Activated T-helper 1 cell treated with anti-CD3 and anti-CD28 coated beads, Interleukin-12 subunit alpha, Interleukin-12 subunit beta, Interleukin-2, Interleukin-4 antibody, amounts not matched to agents 30 ng/mL and 10 ng/mL and 1 ng/mL, durations not matched to agents 14 hours and 24 hours and 36 hours (primary cell): ENCODE measurements around the gene EIF3B. TPM values are rescaled to one million over a fixed set of nuclear protein-coding genes. Genes with fewer than 3 reads are reported as not detected.
"Not testable (repeated sequence)": the region's sequence is repeated elsewhere in the genome, so short reads cannot be mapped to it uniquely, and the experiment has no call there.

Experiments used
- DNase-seq: peaks from one replicate; pipeline ENCODE4 v3.0.0; 2021; ENCODE audit warnings: low spot score
- H3K27ac Mint-ChIP-seq: one replicate; pipeline ENCODE4 v1.8.0; 2021; ENCODE audit warnings: mild to moderate bottlenecking, mixed read lengths
- H3K27me3 Mint-ChIP-seq: one replicate; pipeline ENCODE4 v1.8.0; 2022; ENCODE audit warnings: mild to moderate bottlenecking, moderate library complexity, mixed read lengths; ENCODE audit not compliant: insufficient read depth
- H3K36me3 Mint-ChIP-seq: one replicate; pipeline ENCODE4 v1.8.0; 2021; ENCODE audit warnings: low read depth, mixed read lengths
- H3K4me1 Mint-ChIP-seq: one replicate; pipeline ENCODE4 v1.8.0; 2021; ENCODE audit warnings: low read depth, mixed read lengths
- H3K4me3 Mint-ChIP-seq: one replicate; pipeline ENCODE4 v1.8.0; 2021; ENCODE audit warnings: mild to moderate bottlenecking, moderate library complexity, mixed read lengths
- H3K9me3 Mint-ChIP-seq: one replicate; pipeline ENCODE4 v1.8.0; 2021; ENCODE audit warnings: mixed read lengths
- intact Hi-C: fragments of 100-400 bp; cut with micrococcal nuclease; formaldehyde crosslinking; loops from one replicate; pipeline ENCODE4 v1.15.1; 2024
- total RNA-seq: library from RNA; stranded (reverse); gene quantifications from 2 replicates; pipeline ENCODE4 v1.2.3, GENCODE V29; 2022

The EIF3B gene
- total RNA-seq, 1 donor from 2014 or later: 270 TPM

DNA sequence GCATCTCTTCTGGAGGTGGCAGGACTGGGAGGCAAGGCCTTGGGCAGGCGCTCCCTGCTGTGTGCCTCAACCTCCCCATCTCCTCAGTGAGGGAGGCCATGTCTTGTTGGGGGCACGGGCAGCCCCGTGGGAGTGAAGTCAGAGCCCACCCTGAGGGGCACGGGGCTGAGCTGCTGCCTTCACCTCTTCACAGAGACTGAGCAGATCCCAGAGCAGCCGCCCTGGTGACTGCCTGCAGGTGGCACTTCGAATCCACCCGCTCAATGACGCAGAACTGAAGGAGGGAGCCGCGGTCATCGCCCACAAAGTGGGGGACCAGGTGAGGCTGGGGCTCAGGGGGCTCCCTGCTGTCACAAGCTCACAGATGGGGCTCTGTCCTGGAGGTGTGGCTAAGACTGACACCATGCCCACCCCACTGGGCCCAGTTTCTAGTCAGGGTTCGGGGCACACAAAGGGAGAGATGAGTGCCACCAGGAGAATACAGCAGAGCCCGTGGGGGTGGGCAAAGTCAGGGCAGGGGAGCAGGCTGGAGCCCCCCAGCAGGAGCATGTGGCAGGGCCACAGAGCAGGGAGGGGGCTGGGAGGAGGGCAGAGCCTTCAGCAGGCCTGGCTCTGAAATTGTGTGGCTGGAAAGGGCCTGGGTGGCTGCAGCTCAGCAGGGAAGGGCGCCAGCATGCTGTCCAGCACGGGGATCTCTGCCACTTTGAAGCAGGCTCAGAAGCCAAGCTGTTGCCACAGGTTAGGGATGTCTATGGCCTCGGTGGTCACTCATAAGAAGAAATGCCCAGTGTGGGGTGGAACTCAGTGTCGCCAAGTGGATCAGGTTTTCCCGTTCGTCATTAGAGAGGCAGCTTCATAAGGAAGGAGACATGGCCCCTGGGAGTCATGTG lies 30.0 kb downstream of the EIF3B start:
- no peaks in the 10 kb centered on the region for H3K9me3 Mint-ChIP-seq

DNA sequence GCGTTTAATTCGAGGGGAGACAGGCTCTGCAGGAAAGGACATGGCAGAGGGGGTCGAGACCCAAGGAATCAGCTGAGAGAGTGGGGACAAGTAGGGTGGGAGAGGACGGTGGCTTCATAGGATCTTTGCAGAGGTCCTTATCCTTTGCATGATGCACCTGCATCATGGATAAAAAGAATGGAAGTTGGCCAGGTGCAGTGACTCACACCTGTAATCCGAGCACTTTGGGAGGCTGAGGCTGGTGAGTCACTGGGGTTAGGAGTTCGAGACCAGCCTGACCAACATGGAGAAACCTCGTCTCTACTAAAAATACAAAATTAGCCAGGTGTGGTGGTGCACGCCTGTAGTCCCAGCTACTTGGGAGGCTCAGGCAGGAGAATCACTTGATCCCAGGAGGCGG lies 31.5 kb downstream of the EIF3B start:
- H3K27me3 Mint-ChIP-seq, H3K4me1 Mint-ChIP-seq, intact Hi-C loops, H3K36me3 Mint-ChIP-seq, DNase-seq, H3K27ac Mint-ChIP-seq, H3K9me3 Mint-ChIP-seq, H3K4me3 Mint-ChIP-seq: not testable (repeated sequence)

More for the DNA sequence above, 30.0 kb downstream of the EIF3B start:
- Mint-ChIP-seq H3K4me1 (no peaks in the 10 kb centered on the region), H3K36me3 (peaks cover 15% of the 10 kb centered on the region), H3K27ac (no peak overlapping the region), H3K4me3 (no peak overlapping the region), H3K27me3 (no peaks in the 10 kb centered on the region)
- no peak for DNase-seq
- intact Hi-C loops: no loop called here

DNA sequence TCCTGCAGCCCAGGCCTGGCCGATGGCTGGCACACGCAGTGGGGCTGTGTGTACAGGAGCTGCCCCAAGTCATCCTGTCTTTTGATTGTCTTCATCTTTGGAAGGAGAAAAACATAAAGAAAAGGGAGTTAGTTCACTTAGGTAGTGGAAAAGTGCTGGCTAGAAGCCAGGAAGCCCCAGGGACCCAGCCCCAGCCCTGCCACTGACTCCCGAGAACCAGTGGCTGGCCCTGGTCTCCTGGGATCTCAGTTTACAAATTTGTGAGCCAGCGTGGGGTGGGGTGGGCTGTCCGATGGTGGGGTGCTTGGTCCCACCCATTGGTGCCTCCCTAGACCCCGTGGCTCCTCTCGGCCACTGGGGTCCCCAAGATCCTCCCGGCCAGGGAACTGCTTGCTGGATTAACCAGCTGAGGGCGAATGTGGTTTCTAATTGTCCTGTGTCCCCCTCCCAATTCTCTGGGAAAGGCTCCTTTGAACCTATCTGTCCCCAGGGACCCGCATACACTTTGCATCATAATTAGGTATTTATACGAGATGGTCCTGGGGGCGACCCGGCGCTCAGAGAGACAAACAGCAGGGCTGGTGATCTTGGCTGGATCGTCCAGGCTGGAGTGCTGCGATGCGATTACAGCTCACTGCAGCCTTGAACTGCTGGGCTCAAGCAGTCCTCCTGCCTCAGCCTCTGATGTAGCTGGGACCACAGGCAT lies 32.5 kb downstream of the EIF3B start:
- Mint-ChIP-seq H3K27me3 (no peaks in the 10 kb centered on the region), H3K27ac (no peak overlapping the region), H3K4me1 (no peaks in the 10 kb centered on the region), H3K36me3 (peaks cover 2% of the 10 kb centered on the region), H3K4me3 (no peak overlapping the region), H3K9me3 (no peaks in the 10 kb centered on the region)
- no peak for DNase-seq
- intact Hi-C loops: no loop called here

DNA sequence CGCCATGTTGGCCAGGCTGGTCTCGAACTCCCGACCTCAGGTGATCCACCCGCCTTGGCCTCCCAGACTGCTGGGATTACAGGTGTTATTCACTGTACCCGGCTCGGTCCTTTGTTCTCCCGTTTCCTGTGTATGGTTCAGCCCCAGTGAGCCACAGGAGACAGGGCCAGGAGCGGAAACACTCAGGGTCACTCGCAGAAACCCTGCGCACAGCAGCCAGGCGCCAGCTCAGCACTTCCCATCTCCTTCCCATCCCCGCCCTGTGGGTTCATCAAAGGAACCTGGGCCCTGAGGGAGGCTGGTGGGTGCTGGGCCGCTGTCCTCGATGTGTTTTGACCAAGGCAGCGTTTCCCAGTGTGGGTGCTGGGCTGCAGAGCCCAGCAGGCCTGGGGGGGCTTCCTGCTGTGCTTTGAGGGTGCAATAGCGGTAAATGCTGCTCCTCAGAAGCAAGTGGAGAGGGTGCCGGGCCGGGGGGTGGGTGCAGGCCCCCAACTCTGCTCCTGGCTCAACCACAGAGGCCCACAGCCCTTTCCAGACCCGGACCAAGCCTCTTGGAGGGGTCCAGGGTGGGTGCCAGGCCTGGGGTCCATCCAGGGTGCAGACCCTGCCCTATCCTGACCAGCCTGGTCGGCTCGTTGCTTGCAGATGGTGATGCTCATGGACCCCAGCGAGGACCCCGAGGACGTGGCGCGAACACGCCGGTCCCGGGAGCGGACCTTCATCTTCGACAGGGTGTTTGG lies 33.4 kb downstream of the EIF3B start:
- Mint-ChIP-seq H3K9me3 (no peaks in the 10 kb centered on the region), H3K4me1 (no peaks in the 10 kb centered on the region), H3K4me3 (no peak overlapping the region), H3K27me3 (no peaks in the 10 kb centered on the region), H3K36me3 (peaks cover 2% of the 10 kb centered on the region), H3K27ac (no peak overlapping the region)
- DNase-seq: no peak
- intact Hi-C loops: no loop called here

DNA sequence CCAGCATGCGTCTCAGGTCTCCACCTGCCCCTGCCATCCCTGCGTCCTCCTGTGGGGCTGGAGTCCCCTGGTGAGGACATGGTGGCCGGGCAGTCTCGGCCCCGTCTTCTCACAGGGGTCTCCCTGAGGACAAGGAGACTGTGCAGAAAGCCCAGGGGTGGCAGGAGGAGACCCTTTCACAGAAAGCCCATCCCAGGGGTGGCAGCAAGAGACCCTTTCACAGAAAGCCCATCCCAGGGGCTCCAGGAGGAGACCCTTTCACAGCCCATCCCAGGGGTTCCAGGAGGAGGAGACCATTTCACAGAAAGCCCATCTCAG lies 34.0 kb downstream of the EIF3B start:
- DNase-seq: no peak
- H3K36me3 Mint-ChIP-seq: peaks cover 2% of the 10 kb centered on the region
- H3K4me1 Mint-ChIP-seq: no peaks in the 10 kb centered on the region
- no peaks in the 10 kb centered on the region for H3K27me3 Mint-ChIP-seq
- intact Hi-C loops: no loop called here
- H3K4me3 Mint-ChIP-seq: no peak overlapping the region
- no peaks in the 10 kb centered on the region for H3K9me3 Mint-ChIP-seq
- no peak overlapping the region for H3K27ac Mint-ChIP-seq

DNA sequence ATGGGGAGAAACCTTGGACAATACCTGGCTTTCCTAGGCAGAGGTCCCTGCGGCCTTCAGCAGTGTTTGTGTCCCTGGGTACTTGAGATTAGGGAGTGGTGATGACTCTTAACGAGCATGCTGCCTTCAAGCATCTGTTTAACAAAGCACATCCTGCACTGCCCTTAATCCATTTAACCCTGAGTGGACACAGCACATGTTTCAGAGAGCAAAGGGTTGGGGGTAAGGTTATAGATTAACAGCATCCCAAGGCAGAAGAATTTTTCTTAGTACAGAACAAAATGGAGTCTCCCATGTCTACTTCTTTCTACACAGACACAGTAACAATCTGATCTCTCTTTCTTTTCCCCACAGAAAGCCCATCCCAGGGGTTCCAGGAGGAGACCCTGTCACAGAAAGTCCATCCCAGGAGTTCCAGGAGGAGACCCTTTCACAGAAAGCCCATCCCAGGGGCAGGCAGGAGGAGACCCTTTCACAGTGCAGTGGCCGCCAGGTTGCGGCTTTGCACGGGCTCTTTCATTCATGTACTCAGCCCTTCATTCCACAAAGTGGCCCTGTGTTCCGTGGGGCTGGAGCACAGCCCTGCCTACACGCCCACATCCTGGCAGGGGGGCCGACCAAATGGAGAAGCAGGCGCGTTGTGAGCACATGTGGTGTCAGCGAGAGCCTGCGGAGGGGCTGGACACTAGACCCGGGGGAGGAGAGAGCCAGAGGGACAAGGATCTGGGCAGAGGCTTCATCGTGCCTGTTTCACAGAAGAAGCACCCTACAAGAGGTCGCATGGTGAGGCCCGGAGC lies 35.6 kb downstream of the EIF3B start:
- DNase-seq, intact Hi-C loops, H3K9me3 Mint-ChIP-seq, H3K4me3 Mint-ChIP-seq, H3K27ac Mint-ChIP-seq, H3K4me1 Mint-ChIP-seq, H3K27me3 Mint-ChIP-seq, H3K36me3 Mint-ChIP-seq: not testable (repeated sequence)

DNA sequence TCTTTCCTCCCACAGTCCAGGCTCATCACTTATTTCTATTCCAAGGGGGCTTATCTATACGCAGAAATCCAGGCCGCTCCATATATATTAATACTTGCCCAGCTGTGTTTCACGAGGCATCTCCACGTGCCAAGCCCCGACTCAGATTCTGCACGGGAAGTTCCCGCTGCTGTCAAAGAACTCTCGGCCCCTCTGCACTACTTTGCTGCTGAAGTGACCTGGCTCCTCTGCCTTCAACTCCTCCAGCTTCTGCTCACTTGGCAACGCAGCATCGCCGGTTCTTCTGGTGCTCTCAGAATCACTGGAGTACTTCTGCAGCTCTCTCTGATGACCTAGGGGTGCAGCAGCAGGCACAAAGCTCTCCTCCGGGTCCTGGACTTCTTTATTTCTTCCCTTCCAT lies 39.1 kb downstream of the EIF3B start:
- H3K27me3 Mint-ChIP-seq: no peaks in the 10 kb centered on the region
- no peak overlapping the region for H3K27ac Mint-ChIP-seq
- H3K4me3 Mint-ChIP-seq: no peak overlapping the region
- no peak for DNase-seq
- H3K4me1 Mint-ChIP-seq: peaks cover 6% of the 10 kb centered on the region
- intact Hi-C loops: no loop called here
- H3K9me3 Mint-ChIP-seq: no peaks in the 10 kb centered on the region
- H3K36me3 Mint-ChIP-seq: no peaks in the 10 kb centered on the region

DNA sequence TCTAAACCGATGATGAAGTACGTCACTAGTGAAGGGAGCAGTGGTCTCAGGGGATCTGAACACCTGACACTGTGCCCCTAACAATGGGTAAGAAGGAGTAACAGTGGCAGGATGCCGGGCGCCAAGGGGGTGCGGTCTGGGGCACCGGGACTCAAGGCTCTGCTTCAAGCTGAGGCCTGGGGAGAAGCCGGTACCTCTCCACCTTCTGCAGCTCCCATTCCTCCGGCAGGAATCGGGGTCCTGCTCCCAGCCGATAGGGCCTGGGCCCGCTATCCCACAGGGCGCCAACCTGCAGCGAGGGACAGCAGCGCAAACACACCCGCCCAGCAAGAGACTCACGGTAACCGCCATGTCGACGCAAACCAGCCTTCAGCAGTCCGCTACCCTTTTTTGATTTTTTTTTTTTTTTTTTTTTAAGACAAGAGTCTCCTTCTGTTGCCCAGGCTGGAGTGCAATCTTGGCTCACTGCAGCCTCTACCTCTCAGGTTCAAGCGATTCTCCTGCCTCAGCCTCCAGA lies 40.0 kb downstream of the EIF3B start:
- intact Hi-C loops: no loop called here
- Mint-ChIP-seq H3K36me3 (no peaks in the 10 kb centered on the region), H3K4me1 (peaks cover 9% of the 10 kb centered on the region), H3K4me3 (no peak overlapping the region), H3K27ac (no peak overlapping the region), H3K27me3 (no peaks in the 10 kb centered on the region), H3K9me3 (no peaks in the 10 kb centered on the region)
- no peak for DNase-seq

DNA sequence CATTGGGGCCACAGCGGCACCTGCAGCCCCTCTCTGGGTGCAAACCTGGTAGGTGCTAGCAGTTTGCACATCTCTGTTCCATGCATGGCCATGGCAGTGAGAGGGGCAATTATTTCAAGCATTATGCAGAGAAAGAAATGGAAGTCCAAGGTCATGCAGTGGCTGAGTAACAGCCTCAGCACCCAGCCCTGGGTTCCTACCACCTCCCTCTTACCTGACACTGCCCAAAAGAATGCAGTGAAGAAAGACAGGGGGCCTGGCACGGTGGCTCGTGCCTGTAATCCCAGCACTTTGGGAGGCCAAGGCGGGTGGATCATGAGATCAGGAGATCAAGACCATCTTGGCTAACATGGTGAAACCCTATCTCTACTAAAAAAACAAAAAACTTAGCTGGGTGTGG lies 43.9 kb downstream of the EIF3B start:
- Mint-ChIP-seq H3K4me3 (no peak overlapping the region), H3K27ac (no peak overlapping the region), H3K36me3 (no peaks in the 10 kb centered on the region), H3K4me1 (peaks cover 22% of the 10 kb centered on the region), H3K27me3 (no peaks in the 10 kb centered on the region), H3K9me3 (no peaks in the 10 kb centered on the region)
- intact Hi-C loops: no loop called here
- no peak for DNase-seq

DNA sequence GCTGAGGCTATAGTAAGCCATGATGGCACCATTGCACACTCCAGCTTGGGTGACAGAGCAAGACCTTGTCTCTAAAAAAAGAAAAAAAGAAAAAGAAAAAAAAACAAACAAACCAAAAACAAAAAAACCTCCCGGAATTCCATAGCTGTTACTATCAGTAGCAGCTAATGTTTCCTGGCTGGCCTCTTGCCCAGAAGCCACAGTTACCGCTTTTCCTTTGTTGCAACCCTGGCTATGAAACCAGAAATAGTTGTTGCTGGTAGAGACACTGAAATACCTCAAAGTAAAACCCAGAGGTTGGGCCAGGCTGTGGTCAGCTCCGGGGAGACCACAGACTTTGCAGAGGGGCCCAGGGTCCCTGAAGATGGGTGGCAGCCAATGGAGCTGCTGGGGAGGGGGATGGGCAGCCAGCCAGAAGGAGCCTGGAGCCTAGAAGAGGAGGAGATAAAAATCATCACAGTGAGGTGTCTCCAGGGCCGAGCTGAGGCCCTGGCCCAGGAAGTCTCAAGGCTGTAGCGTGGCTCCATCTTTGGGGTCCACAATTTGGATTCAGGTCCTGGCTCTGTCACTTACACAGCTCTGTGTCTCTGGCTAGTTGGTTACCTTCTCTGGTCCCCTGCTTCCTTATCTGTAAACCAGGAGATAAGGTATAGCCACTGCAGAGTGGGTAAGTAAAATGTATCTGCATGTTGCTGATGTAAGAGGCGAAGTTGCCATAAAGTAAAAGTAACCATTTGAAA lies 45.4 kb downstream of the EIF3B start:
- Mint-ChIP-seq H3K27me3 (no peaks in the 10 kb centered on the region), H3K27ac (no peak overlapping the region), H3K4me1 (peaks cover 30% of the 10 kb centered on the region), H3K4me3 (peak overlapping the region; percentile 27), H3K9me3 (no peaks in the 10 kb centered on the region), H3K36me3 (peaks cover 3% of the 10 kb centered on the region)
- intact Hi-C loops: loop anchor here (5.0 kb wide), 1 partner anchor 458 kb away; no protein-coding TSS in a partner anchor
- no peak for DNase-seq

DNA sequence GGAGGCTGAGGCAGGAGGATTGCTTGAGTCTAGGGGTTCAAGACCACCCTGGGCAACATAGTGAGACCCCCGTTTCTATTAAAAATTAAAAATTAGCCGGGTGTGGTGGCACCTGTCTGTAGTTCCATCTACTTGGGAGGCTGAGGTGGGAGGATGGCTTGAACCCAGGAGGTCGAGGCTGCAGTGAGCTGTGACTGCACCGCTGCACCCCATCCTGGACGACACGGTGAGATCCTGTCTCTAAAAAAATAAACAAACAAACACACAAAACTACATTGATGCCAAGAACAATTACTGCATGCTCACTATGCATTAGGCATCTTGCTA lies 48.0 kb downstream of the EIF3B start:
- H3K4me1 Mint-ChIP-seq: peaks cover 51% of the 10 kb centered on the region
- intact Hi-C loops: loop anchor here (1.0 to 5.0 kb wide), 6 partner anchors 88 to 832 kb away; partner anchors contain the start of genes BRAT1, PSMG3, SNX8 and TTYH3
- H3K4me3 Mint-ChIP-seq: peak overlapping the region; percentile 90
- H3K9me3 Mint-ChIP-seq: no peaks in the 10 kb centered on the region
- H3K27me3 Mint-ChIP-seq: no peaks in the 10 kb centered on the region
- DNase-seq: no peak
- peak overlapping the region; percentile 63 for H3K27ac Mint-ChIP-seq
- peaks cover 7% of the 10 kb centered on the region for H3K36me3 Mint-ChIP-seq
